K562 (cell line): Measurements from ENCODE around the gene FAM89B. TPM values are rescaled to one million over a fixed set of nuclear protein-coding genes. Genes with fewer than 3 reads are reported as not detected.

Experiments used
- CREM ChIP-seq: IDR thresholded peaks from 2 replicates; pipeline ENCODE4 v1.6.1; 2014; ENCODE audit warnings: antibody characterized with exemption, low read depth
- DACH1 ChIP-seq: fragments of 450-650 bp; IDR thresholded peaks from 2 replicates; pipeline ENCODE4 v1.6.1; 2018; ENCODE audit not compliant: partially characterized antibody
- ERF ChIP-seq: fragments of 450-650 bp; formaldehyde crosslinking; IDR thresholded peaks from 2 replicates; pipeline ENCODE4 v1.4.0; 2020; ENCODE audit warnings: mild to moderate bottlenecking, mixed read lengths
- FOXJ2 ChIP-seq: fragments of 200-800 bp; sonication (Bioruptor generic); IDR thresholded peaks from 2 replicates; pipeline ENCODE4 v1.6.1; 2016; ENCODE audit warnings: missing genetic modification characterization, missing compliant biosample characterization
- MAFG ChIP-seq: fragments of 450-650 bp; conservative IDR thresholded peaks from 2 replicates; pipeline ENCODE4 v1.6.1; 2016; ENCODE audit warnings: missing genetic modification characterization, missing compliant biosample characterization
- MYC ChIP-seq, 2 experiments: fragments of 250-450 bp in 1 of 2; sonication (Bioruptor Pico) in 1 of 2; IDR thresholded peaks; 2 replicates each; pipeline versions ENCODE4 v1.5.1 to v1.6.1; 2012 to 2021; ENCODE audit warnings: low read depth in 2 of 2, borderline replicate concordance in 1 of 2, improper control_type of control experiment in 1 of 2, low read length in 1 of 2, mild to moderate bottlenecking in 1 of 2, moderate library complexity in 1 of 2
- PTBP1 ChIP-seq: fragments of 200-400 bp; formaldehyde crosslinking; IDR thresholded peaks from 2 replicates; pipeline ENCODE4 v1.6.1; 2017; ENCODE audit warnings: low read depth, low read length
- SMAD2 ChIP-seq: fragments of 150-350 bp; IDR thresholded peaks from 2 replicates; pipeline ENCODE4 v1.6.1; 2014; ENCODE audit warnings: low read depth, mild to moderate bottlenecking, low read length
- XRCC3 ChIP-seq: fragments of 450-650 bp; IDR thresholded peaks from 2 replicates; pipeline ENCODE4 v1.6.1; 2017; ENCODE audit warnings: mild to moderate bottlenecking, moderate library complexity
- ZNF311 ChIP-seq: fragments of 250-450 bp; sonication (Bioruptor Pico); IDR thresholded peaks from 2 replicates; pipeline ENCODE4 v1.4.0; 2020; ENCODE audit warnings: mild to moderate bottlenecking, moderate library complexity
- polyA plus RNA-seq, 8 experiments: library from polyadenylated mRNA; depleted of rRNA in 4 of 8; stranded (reverse) in 5 of 8; unstranded in 3 of 8; fragments of >200 nt; fragmentation: Nextera tagmentation in 2 of 8; fragmentation: Illumina TruSeq in 1 of 8; extraction: Ambion mirVana in 2 of 8; extraction: Trizol in 1 of 8; gene quantifications; 2 replicates each; pipeline versions ENCODE4 v1.2.1 to v1.2.3, GENCODE V29; 2011 to 2014; ENCODE audit warnings: inconsistent platforms in 1 of 8, missing spikeins in 1 of 8
- total RNA-seq, 7 experiments: library from RNA; depleted of rRNA in 6 of 7; stranded (reverse); fragments of >200 nt in 6 of 7; fragmentation: Illumina TruSeq in 2 of 7; extraction: Trizol in 2 of 7; gene quantifications; 2 replicates each; pipeline versions ENCODE4 v1.2.1 to v1.2.3, GENCODE V29; 2011 to 2021; ENCODE audit warnings: low replicate concordance in 1 of 7
- TF ChIP-seq, protein P1 (sequence below): fragments of 450-650 bp; IDR thresholded peaks from 2 replicates; pipeline ENCODE4 v1.6.1; 2016; ENCODE audit warnings: low read depth
- TF ChIP-seq, protein P2 (sequence below): fragments of 450-650 bp; formaldehyde crosslinking; IDR thresholded peaks from 2 replicates; pipeline ENCODE4 v1.4.0; 2020; ENCODE audit warnings: mild to moderate bottlenecking
- TF ChIP-seq, protein P3 (sequence below): fragments of 250-450 bp; sonication (Bioruptor Pico); IDR thresholded peaks from 2 replicates; pipeline ENCODE4 v1.5.0; 2021; ENCODE audit warnings: mild to moderate bottlenecking, moderate library complexity

FAM89B gene
- total and polyA plus RNA-seq, 9 of the 15 experiments (the other 6 are each of a cell fraction or from before 2014, with no cell fraction given): 0.32 to 27.6 (median 11.9) TPM

DNA sequence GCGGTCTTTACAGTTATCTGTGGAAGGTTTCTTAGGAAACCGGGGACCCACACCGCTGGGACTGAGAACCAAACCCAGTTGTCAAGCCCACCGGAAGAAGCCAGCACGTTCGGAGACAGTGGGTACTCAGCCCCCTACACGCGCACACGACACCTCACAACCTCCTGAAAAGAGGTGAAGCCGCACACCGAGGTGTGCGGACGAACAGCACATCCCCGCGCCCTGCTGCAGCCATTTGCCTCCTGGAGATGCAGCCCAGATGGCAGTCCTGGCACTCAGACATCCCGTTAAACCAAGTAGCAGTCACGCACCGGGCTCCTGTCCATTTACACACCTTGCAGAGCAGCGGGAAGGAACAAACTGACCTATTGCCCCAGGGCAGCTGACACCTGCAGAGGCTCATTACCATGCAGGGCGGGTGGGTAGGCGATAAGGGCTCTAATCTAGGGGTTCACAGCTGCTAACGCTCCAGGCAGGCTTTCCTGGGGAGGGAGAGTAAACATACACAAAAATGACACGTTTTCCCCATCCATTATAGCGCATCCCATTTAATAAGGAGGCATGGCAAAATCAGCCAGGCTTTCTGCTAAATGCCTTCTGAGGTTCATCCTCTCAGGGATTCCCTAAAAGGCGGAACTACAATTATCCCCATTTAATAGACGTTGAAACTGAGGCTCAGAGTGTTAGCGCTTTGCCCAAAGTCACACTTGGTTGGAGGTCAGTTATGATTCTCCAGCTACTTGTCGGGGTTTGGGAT lies 2.7 kb downstream of the FAM89B start (continued):
- TF ChIP-seq, protein P1, sequence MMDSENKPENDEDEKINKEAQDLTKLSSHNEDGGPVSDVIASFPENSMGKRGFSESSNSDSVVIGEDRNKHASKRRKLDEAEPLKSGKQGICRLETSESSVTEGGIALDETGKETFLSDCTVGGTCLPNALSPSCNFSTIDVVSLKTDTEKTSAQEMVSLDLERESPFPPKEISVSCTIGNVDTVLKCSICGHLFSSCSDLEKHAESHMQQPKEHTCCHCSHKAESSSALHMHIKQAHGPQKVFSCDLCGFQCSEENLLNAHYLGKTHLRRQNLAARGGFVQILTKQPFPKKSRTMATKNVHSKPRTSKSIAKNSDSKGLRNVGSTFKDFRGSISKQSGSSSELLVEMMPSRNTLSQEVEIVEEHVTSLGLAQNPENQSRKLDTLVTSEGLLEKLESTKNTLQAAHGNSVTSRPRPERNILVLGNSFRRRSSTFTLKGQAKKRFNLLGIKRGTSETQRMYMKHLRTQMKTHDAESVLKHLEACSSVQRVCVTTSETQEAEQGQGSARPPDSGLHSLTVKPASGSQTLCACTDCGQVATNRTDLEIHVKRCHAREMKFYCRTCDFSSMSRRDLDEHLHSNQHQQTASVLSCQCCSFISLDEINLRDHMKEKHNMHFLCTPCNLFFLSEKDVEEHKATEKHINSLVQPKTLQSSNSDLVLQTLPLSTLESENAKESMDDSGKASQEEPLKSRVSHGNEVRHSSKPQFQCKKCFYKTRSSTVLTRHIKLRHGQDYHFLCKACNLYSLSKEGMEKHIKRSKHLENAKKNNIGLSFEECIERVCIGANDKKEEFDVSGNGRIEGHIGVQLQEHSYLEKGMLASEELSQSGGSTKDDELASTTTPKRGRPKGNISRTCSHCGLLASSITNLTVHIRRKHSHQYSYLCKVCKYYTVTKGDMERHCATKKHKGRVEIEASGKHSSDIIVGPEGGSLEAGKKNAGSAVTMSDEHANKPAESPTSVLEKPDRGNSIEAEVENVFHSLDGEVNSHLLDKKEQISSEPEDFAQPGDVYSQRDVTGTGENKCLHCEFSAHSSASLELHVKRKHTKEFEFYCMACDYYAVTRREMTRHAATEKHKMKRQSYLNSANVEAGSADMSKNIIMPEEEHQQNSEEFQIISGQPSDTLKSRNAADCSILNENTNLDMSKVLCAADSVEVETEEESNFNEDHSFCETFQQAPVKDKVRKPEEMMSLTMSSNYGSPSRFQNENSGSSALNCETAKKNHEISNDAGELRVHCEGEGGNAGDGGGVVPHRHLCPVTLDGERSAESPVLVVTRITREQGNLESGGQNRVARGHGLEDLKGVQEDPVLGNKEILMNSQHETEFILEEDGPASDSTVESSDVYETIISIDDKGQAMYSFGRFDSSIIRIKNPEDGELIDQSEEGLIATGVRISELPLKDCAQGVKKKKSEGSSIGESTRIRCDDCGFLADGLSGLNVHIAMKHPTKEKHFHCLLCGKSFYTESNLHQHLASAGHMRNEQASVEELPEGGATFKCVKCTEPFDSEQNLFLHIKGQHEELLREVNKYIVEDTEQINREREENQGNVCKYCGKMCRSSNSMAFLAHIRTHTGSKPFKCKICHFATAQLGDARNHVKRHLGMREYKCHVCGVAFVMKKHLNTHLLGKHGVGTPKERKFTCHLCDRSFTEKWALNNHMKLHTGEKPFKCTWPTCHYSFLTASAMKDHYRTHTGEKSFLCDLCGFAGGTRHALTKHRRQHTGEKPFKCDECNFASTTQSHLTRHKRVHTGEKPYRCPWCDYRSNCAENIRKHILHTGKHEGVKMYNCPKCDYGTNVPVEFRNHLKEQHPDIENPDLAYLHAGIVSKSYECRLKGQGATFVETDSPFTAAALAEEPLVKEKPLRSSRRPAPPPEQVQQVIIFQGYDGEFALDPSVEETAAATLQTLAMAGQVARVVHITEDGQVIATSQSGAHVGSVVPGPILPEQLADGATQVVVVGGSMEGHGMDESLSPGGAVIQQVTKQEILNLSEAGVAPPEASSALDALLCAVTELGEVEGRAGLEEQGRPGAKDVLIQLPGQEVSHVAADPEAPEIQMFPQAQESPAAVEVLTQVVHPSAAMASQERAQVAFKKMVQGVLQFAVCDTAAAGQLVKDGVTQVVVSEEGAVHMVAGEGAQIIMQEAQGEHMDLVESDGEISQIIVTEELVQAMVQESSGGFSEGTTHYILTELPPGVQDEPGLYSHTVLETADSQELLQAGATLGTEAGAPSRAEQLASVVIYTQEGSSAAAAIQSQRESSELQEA: no peak
- no peak for TF ChIP-seq ERF (CRISPR knock-in tag)
- TF ChIP-seq, protein P2, sequence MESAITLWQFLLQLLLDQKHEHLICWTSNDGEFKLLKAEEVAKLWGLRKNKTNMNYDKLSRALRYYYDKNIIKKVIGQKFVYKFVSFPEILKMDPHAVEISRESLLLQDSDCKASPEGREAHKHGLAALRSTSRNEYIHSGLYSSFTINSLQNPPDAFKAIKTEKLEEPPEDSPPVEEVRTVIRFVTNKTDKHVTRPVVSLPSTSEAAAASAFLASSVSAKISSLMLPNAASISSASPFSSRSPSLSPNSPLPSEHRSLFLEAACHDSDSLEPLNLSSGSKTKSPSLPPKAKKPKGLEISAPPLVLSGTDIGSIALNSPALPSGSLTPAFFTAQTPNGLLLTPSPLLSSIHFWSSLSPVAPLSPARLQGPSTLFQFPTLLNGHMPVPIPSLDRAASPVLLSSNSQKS (CRISPR knock-in tag): no peak
- no peak for TF ChIP-seq MAFG (tag)
- TF ChIP-seq SMAD2: no peak
- no peak for TF ChIP-seq XRCC3
- peak; percentile 59; the same call in 1 of the 2 replicates for TF ChIP-seq MYC (IDR thresholded peaks at IDR 0.05; ENCODE audit: low read depth, low read length)
- no peak for TF ChIP-seq MYC (CRISPR knock-in tag; IDR thresholded peaks at IDR 0.05; ENCODE audit: borderline replicate concordance, low read depth)
- peak; percentile 87 for TF ChIP-seq DACH1
- peak; percentile 74 for TF ChIP-seq CREM
- TF ChIP-seq, protein P3, sequence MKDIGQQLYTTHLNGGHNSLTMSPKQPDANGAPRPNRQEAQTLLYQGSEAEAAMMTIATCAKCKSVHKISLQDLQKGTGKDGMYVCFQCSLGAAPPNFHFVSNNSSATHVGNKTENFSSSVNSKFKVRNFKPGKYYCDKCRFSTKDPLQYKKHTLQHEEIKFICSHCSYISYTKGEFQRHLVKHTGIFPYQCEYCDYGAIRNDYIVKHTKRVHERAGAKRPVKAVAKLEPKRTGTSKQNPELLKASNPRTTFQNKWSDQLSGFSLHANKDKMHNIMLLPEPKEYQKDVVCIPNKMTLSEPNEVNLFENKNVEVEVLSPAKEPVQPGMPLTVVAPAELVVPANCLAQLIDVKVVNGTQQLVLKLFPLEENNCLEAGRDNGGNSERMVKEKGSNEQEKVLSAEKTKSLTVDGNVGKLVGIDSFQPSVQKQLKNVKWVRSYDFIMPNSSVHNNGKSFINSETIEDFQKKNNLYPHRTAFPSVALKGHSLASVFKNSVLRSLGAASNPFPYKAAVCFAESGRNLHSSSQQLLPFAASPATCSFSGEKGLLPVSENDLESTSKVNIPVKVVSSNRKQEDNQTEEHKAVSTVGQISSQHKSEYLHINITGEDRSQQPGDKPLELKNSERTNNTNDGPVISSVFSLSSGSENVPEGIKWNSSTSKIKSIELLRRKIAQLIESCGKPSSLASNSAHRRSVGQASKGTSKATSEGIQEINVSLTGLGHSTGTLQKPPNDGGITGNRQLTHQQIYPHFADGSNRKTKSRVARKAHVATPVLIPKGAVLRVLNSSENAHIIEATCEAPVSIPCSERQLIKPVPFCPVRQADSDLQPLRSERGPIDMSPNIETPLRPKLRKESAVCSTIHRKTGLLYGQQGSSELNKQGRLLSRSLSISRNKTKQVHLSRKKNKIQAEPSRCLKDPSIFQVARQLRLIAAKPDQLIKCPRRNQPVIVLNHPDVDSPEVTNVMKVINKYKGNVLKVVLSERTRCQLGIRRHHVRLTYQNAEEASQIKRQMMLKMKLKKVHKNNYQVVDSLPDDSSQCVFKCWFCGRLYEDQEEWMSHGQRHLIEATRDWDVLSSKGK (CRISPR knock-in tag): no peak
- peak; percentile 95 for TF ChIP-seq PTBP1
- peak; percentile 21; the same call in 1 of the 2 replicates for TF ChIP-seq FOXJ2 (tag)
- no peak for TF ChIP-seq ZNF311 (CRISPR knock-in tag)
